Measurements from ENCODE around the gene MCU.

GRCh38 chr10:72821606-72822005 is 129.7 kb downstream of the MCU start:
- TF ChIP-seq POLR2A (IDR thresholded peaks at IDR 0.05; ENCODE audit: low read length): no peak
- TF ChIP-seq GATA1 (IDR thresholded peaks at IDR 0.05; ENCODE audit: low read depth, low read length): no peak
